GM23338 (cell line): ENCODE data around the gene DTD2. TPM values are rescaled to one million over a fixed set of nuclear protein-coding genes. Genes with fewer than 3 reads are reported as not detected.

Source experiments
- ATAC-seq: fragments of 200-7000 bp; cut with Tn5 transposase; 3 replicates; pipeline ENCODE4 v1.9.1; 2020
- DNase-seq: peaks from one replicate; pipeline ENCODE4 v3.0.0-alpha.2; 2015; ENCODE audit warnings: low spot score
- H2AFZ ChIP-seq: fragments of 200-600 bp; sonication (generic); 2 replicates; pipeline ENCODE4 v1.8.0; 2016; ENCODE audit warnings: antibody characterized with exemption, mild to moderate bottlenecking, moderate library complexity
- H3F3A ChIP-seq: fragments of 200-600 bp; sonication (generic); replicated peaks from 2 replicates; pipeline ENCODE4 v1.8.0; 2017; ENCODE audit warnings: antibody characterized with exemption, mixed run types, low read depth
- H3K27ac ChIP-seq: fragments of 200-600 bp; sonication (generic); 2 replicates; pipeline ENCODE4 v1.6.1; 2016; ENCODE audit warnings: low read depth
- H3K27me3 ChIP-seq: fragments of 200-600 bp; sonication (generic); 2 replicates; pipeline ENCODE4 v1.8.0; 2016; ENCODE audit warnings: mild to moderate bottlenecking, mixed run types, moderate library complexity; ENCODE audit not compliant: insufficient read depth
- H3K36me3 ChIP-seq: fragments of 200-600 bp; sonication (generic); 2 replicates; pipeline ENCODE4 v1.8.0; 2016; ENCODE audit warnings: mild to moderate bottlenecking; ENCODE audit not compliant: insufficient read depth
- H3K4me1 ChIP-seq: fragments of 200-600 bp; sonication (generic); 2 replicates; pipeline ENCODE4 v1.8.0; 2016; ENCODE audit warnings: mild to moderate bottlenecking, moderate library complexity; ENCODE audit not compliant: insufficient read depth
- H3K4me2 ChIP-seq: fragments of 200-600 bp; sonication (generic); 2 replicates; pipeline ENCODE4 v1.7.1; 2017; ENCODE audit warnings: mixed run types
- H3K4me3 ChIP-seq: fragments of 200-600 bp; sonication (generic); 2 replicates; pipeline ENCODE4 v1.6.1; 2016; ENCODE audit warnings: mixed run types
- H3K79me2 ChIP-seq: fragments of 200-600 bp; sonication (generic); replicated peaks from 2 replicates; pipeline ENCODE4 v1.8.0; 2017; ENCODE audit warnings: mild to moderate bottlenecking; ENCODE audit not compliant: insufficient read depth
- H3K9me2 ChIP-seq: fragments of 200-600 bp; sonication (generic); 2 replicates; pipeline ENCODE4 v1.8.0; 2017; ENCODE audit not compliant: insufficient read depth
- H4K20me1 ChIP-seq: fragments of 200-600 bp; sonication (generic); replicated peaks from 2 replicates; pipeline ENCODE4 v1.8.0; 2017; ENCODE audit warnings: mild to moderate bottlenecking; ENCODE audit not compliant: insufficient read depth
- H3K27ac Mint-ChIP-seq: 2 replicates; pipeline ENCODE4 v1.8.0; 2020; ENCODE audit warnings: inconsistent platforms, mild to moderate bottlenecking, moderate library complexity, mixed read lengths
- H3K27me3 Mint-ChIP-seq: 3 replicates; pipeline ENCODE4 v1.8.0; 2022; ENCODE audit warnings: low read depth, mild to moderate bottlenecking, moderate library complexity, mixed read lengths, inconsistent platforms; ENCODE audit not compliant: insufficient read depth, poor library complexity
- H3K36me3 Mint-ChIP-seq: 3 replicates; pipeline ENCODE4 v1.8.0; 2021; ENCODE audit warnings: low read depth, mild to moderate bottlenecking, inconsistent platforms, moderate library complexity, mixed read lengths
- H3K4me1 Mint-ChIP-seq: 3 replicates; pipeline ENCODE4 v1.8.0; 2020; ENCODE audit warnings: mild to moderate bottlenecking, inconsistent platforms, mixed read lengths
- H3K4me3 Mint-ChIP-seq: 3 replicates; pipeline ENCODE4 v1.8.0; 2021; ENCODE audit warnings: moderate library complexity, mild to moderate bottlenecking, inconsistent platforms, mixed read lengths
- H3K9me3 Mint-ChIP-seq: 3 replicates; pipeline ENCODE4 v1.8.0; 2020; ENCODE audit warnings: moderate library complexity, mild to moderate bottlenecking, inconsistent platforms, mixed read lengths
- EZH2 ChIP-seq: fragments of 200-600 bp; sonication (generic); IDR thresholded peaks from one replicate; pipeline ENCODE4 v1.8.0; 2017; ENCODE audit warnings: antibody characterized with exemption, mild to moderate bottlenecking, low read depth; ENCODE audit not compliant: unreplicated experiment
- EZH2phosphoT487 ChIP-seq: fragments of 200-600 bp; sonication (generic); IDR thresholded peaks from one replicate; pipeline ENCODE4 v1.8.1; 2018; ENCODE audit warnings: antibody characterized with exemption; ENCODE audit not compliant: unreplicated experiment
- JUNB ChIP-seq: IDR thresholded peaks from one replicate; pipeline ENCODE4 v1.6.1; 2016; ENCODE audit warnings: antibody characterized with exemption; ENCODE audit not compliant: unreplicated experiment
- NANOG ChIP-seq: IDR thresholded peaks from 2 replicates; pipeline ENCODE4 v1.6.1; 2016; ENCODE audit warnings: antibody characterized with exemption, borderline replicate concordance
- POLR2AphosphoS5 ChIP-seq: IDR thresholded peaks from 2 replicates; pipeline ENCODE4 v1.6.1; 2016; ENCODE audit warnings: antibody characterized with exemption, low read depth
- STAT1 ChIP-seq: IDR thresholded peaks from one replicate; pipeline ENCODE4 v1.6.1; 2016; ENCODE audit warnings: antibody characterized with exemption; ENCODE audit not compliant: unreplicated experiment
- ZNF114 ChIP-seq: fragments of 250-450 bp; sonication (Bioruptor Pico); IDR thresholded peaks from 2 replicates; pipeline ENCODE4 v1.5.0; 2020; ENCODE audit warnings: mild to moderate bottlenecking, moderate library complexity
- polyA plus RNA-seq: library from polyadenylated mRNA; unstranded; fragments of >200 nt; fragmentation: Nextera tagmentation; extraction: Ambion mirVana; gene quantifications from 2 replicates; pipeline ENCODE4 v1.2.1, GENCODE V29; 2016
- total RNA-seq: library from RNA; depleted of rRNA; stranded (reverse); fragments of >200 nt; shearing (Covaris generic); gene quantifications from 2 replicates; pipeline ENCODE4 v1.2.3, GENCODE V29; 2014
- TF ChIP-seq, protein P1 (sequence below): fragments of 250-450 bp; sonication (Bioruptor Pico); IDR thresholded peaks from 2 replicates; pipeline ENCODE4 v1.5.0; 2020; ENCODE audit warnings: mild to moderate bottlenecking, moderate library complexity
- TF ChIP-seq, protein P2 (sequence below): IDR thresholded peaks from one replicate; pipeline ENCODE4 v1.6.1; 2018; ENCODE audit warnings: antibody characterized with exemption; ENCODE audit not compliant: unreplicated experiment
- TF ChIP-seq, protein P3 (sequence below), 2 experiments: fragments of 200-600 bp in 1 of 2; sonication (generic) in 1 of 2; conservative IDR thresholded peaks; 2 replicates each; pipeline versions ENCODE4 v1.5.1 to v1.6.1; 2016 to 2017; ENCODE audit warnings: antibody characterized with exemption in 2 of 2, low read depth in 2 of 2, mild to moderate bottlenecking in 2 of 2, moderate library complexity in 1 of 2
- TF ChIP-seq, protein P4 (sequence below): IDR thresholded peaks from 2 replicates; pipeline ENCODE4 v1.6.1; 2016; ENCODE audit warnings: antibody characterized with exemption

Gene DTD2
- total and polyA plus RNA-seq, 2 experiments from 2014 or later, result 6.3 to 37.5 TPM

DNA sequence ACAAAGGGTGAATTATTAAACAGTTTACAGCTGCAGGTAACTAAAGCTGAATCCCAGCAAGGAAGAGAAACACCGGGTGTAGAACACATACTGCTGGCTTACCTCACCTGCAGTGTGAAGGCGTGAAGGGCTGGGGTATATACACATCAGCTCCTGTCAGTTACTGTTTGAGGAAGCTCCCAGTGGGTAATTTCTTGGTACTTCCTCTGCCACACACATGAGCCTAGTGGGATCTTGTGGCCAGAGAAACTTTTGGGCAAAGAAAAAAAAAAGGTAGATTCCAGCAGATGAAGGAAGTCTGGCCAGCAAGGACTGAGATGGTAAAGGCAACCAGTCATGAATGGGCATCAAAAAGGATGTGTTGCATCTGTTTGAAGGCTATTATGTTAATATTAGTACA is 44.6 kb upstream of the DTD2 start:
- H3K4me3 Mint-ChIP-seq, result no peak overlapping the region
- H3K4me2 ChIP-seq, result no peak overlapping the region
- no peaks in the 10 kb centered on the region for H3K9me2 ChIP-seq
- no peaks in the 10 kb centered on the region for H3K79me2 ChIP-seq
- H3K36me3 ChIP-seq, result no peaks in the 10 kb centered on the region; the same call in 1 of the 2 replicates
- no peaks in the 10 kb centered on the region for H3K36me3 Mint-ChIP-seq
- H3K4me3 ChIP-seq, result no peak overlapping the region
- no peak overlapping the region for H3K27ac Mint-ChIP-seq
- no peaks in the 10 kb centered on the region for H3K27me3 ChIP-seq
- H3K4me1 Mint-ChIP-seq, result no peaks in the 10 kb centered on the region
- DNase-seq (no peak), ATAC-seq (no peak)
- no peaks in the 10 kb centered on the region for H3K4me1 ChIP-seq
- H2AFZ ChIP-seq, result no peak overlapping the region
- H4K20me1 ChIP-seq, result no peaks in the 10 kb centered on the region
- TF ChIP-seq, protein P1, sequence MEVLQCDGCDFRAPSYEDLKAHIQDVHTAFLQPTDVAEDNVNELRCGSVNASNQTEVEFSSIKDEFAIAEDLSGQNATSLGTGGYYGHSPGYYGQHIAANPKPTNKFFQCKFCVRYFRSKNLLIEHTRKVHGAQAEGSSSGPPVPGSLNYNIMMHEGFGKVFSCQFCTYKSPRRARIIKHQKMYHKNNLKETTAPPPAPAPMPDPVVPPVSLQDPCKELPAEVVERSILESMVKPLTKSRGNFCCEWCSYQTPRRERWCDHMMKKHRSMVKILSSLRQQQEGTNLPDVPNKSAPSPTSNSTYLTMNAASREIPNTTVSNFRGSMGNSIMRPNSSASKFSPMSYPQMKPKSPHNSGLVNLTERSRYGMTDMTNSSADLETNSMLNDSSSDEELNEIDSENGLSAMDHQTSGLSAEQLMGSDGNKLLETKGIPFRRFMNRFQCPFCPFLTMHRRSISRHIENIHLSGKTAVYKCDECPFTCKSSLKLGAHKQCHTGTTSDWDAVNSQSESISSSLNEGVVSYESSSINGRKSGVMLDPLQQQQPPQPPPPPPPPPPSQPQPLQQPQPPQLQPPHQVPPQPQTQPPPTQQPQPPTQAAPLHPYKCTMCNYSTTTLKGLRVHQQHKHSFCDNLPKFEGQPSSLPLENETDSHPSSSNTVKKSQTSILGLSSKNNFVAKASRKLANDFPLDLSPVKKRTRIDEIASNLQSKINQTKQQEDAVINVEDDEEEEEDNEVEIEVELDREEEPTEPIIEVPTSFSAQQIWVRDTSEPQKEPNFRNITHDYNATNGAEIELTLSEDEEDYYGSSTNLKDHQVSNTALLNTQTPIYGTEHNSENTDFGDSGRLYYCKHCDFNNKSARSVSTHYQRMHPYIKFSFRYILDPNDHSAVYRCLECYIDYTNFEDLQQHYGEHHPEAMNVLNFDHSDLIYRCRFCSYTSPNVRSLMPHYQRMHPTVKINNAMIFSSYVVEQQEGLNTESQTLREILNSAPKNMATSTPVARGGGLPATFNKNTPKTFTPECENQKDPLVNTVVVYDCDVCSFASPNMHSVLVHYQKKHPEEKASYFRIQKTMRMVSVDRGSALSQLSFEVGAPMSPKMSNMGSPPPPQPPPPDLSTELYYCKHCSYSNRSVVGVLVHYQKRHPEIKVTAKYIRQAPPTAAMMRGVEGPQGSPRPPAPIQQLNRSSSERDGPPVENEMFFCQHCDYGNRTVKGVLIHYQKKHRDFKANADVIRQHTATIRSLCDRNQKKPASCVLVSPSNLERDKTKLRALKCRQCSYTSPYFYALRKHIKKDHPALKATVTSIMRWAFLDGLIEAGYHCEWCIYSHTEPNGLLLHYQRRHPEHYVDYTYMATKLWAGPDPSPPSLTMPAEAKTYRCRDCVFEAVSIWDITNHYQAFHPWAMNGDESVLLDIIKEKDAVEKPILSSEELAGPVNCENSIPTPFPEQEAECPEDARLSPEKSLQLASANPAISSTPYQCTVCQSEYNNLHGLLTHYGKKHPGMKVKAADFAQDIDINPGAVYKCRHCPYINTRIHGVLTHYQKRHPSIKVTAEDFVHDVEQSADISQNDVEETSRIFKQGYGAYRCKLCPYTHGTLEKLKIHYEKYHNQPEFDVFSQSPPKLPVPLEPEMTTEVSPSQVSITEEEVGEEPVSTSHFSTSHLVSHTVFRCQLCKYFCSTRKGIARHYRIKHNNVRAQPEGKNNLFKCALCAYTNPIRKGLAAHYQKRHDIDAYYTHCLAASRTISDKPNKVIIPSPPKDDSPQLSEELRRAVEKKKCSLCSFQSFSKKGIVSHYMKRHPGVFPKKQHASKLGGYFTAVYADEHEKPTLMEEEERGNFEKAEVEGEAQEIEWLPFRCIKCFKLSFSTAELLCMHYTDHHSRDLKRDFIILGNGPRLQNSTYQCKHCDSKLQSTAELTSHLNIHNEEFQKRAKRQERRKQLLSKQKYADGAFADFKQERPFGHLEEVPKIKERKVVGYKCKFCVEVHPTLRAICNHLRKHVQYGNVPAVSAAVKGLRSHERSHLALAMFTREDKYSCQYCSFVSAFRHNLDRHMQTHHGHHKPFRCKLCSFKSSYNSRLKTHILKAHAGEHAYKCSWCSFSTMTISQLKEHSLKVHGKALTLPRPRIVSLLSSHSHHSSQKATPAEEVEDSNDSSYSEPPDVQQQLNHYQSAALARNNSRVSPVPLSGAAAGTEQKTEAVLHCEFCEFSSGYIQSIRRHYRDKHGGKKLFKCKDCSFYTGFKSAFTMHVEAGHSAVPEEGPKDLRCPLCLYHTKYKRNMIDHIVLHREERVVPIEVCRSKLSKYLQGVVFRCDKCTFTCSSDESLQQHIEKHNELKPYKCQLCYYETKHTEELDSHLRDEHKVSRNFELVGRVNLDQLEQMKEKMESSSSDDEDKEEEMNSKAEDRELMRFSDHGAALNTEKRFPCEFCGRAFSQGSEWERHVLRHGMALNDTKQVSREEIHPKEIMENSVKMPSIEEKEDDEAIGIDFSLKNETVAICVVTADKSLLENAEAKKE (CRISPR knock-in tag), result no peak
- TF ChIP-seq, protein P2, sequence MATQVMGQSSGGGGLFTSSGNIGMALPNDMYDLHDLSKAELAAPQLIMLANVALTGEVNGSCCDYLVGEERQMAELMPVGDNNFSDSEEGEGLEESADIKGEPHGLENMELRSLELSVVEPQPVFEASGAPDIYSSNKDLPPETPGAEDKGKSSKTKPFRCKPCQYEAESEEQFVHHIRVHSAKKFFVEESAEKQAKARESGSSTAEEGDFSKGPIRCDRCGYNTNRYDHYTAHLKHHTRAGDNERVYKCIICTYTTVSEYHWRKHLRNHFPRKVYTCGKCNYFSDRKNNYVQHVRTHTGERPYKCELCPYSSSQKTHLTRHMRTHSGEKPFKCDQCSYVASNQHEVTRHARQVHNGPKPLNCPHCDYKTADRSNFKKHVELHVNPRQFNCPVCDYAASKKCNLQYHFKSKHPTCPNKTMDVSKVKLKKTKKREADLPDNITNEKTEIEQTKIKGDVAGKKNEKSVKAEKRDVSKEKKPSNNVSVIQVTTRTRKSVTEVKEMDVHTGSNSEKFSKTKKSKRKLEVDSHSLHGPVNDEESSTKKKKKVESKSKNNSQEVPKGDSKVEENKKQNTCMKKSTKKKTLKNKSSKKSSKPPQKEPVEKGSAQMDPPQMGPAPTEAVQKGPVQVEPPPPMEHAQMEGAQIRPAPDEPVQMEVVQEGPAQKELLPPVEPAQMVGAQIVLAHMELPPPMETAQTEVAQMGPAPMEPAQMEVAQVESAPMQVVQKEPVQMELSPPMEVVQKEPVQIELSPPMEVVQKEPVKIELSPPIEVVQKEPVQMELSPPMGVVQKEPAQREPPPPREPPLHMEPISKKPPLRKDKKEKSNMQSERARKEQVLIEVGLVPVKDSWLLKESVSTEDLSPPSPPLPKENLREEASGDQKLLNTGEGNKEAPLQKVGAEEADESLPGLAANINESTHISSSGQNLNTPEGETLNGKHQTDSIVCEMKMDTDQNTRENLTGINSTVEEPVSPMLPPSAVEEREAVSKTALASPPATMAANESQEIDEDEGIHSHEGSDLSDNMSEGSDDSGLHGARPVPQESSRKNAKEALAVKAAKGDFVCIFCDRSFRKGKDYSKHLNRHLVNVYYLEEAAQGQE, result no peak
- no peak for TF ChIP-seq POLR2AphosphoS5
- TF ChIP-seq NANOG, result no peak
- no peak for TF ChIP-seq STAT1
- TF ChIP-seq ZNF114 (CRISPR knock-in tag), result no peak
- TF ChIP-seq EZH2phosphoT487, result no peak
- TF ChIP-seq, protein P3, sequence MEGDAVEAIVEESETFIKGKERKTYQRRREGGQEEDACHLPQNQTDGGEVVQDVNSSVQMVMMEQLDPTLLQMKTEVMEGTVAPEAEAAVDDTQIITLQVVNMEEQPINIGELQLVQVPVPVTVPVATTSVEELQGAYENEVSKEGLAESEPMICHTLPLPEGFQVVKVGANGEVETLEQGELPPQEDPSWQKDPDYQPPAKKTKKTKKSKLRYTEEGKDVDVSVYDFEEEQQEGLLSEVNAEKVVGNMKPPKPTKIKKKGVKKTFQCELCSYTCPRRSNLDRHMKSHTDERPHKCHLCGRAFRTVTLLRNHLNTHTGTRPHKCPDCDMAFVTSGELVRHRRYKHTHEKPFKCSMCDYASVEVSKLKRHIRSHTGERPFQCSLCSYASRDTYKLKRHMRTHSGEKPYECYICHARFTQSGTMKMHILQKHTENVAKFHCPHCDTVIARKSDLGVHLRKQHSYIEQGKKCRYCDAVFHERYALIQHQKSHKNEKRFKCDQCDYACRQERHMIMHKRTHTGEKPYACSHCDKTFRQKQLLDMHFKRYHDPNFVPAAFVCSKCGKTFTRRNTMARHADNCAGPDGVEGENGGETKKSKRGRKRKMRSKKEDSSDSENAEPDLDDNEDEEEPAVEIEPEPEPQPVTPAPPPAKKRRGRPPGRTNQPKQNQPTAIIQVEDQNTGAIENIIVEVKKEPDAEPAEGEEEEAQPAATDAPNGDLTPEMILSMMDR (conservative IDR thresholded peaks at IDR 0.05; ENCODE audit: low read depth in 2 of 2), result no peak
- TF ChIP-seq EZH2, result no peak
- TF ChIP-seq, protein P4, sequence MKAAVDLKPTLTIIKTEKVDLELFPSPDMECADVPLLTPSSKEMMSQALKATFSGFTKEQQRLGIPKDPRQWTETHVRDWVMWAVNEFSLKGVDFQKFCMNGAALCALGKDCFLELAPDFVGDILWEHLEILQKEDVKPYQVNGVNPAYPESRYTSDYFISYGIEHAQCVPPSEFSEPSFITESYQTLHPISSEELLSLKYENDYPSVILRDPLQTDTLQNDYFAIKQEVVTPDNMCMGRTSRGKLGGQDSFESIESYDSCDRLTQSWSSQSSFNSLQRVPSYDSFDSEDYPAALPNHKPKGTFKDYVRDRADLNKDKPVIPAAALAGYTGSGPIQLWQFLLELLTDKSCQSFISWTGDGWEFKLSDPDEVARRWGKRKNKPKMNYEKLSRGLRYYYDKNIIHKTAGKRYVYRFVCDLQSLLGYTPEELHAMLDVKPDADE, result no peak
- TF ChIP-seq JUNB, result no peak
- no peaks in the 10 kb centered on the region for H3K9me3 Mint-ChIP-seq
- no peaks in the 10 kb centered on the region for H3K27me3 Mint-ChIP-seq
- H3K27ac ChIP-seq, result no peak overlapping the region
- no peaks in the 10 kb centered on the region for H3F3A ChIP-seq
